ENCODE data around the gene NOXO1. TPM values are rescaled to one million over a fixed set of nuclear protein-coding genes. Genes with fewer than 3 reads are reported as not detected.

NOXO1 gene
- polyA plus RNA-seq, 1 donor from 2014 or later, result 8.5 TPM

DNA sequence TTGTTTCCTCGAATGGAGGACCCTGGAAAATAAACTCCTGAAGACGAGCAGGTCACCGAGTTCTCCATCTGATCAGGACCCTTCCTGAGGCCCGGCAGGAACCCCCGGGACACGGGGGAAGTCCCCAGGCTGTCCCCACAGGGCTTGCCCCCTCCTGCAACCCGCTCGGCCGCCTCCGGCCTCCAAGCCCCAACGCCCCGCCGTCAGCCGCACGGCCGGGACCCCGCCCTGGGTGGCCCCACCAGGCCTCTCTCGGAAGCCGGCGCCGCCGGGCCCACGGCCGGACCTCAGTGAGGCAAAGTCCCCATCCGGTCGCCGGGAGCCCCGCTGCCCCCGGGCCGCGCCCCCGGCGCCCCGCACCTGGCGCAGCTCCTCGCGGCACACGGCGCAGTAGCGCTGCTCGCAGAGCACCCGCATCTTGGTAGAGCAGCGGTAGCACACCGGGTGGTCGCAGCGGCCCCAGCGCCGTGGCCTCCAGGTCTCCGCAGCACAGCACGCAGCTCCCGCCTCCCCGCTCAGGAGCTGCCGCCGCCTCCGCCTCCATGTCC is 28.0 kb upstream of the NOXO1 start:
- H3K27me3 ChIP-seq (ENCODE audit: insufficient read depth, low read depth, low read length), result no peaks in the 10 kb centered on the region
- H3K9me3 ChIP-seq (ENCODE audit: low read length), result no peaks in the 10 kb centered on the region
- TF ChIP-seq EP300 (conservative IDR thresholded peaks at IDR 0.05; ENCODE audit: poor library complexity, severe bottlenecking) (no peak), EZH2 (IDR thresholded peaks at IDR 0.05; ENCODE audit: borderline replicate concordance, insufficient read depth, low read length, poor library complexity, severe bottlenecking) (no peak), RAD21 (conservative IDR thresholded peaks at IDR 0.05) (no peak), POLR2AphosphoS5 (IDR thresholded peaks at IDR 0.05) (no peak), TAF1 (IDR thresholded peaks at IDR 0.05; ENCODE audit: low read depth) (no peak), MXI1 (conservative IDR thresholded peaks at IDR 0.05; ENCODE audit: poor library complexity, severe bottlenecking) (no peak), SMC3 (conservative IDR thresholded peaks at IDR 0.05; ENCODE audit: poor library complexity) (no peak)
- TF ChIP-seq, protein P1, sequence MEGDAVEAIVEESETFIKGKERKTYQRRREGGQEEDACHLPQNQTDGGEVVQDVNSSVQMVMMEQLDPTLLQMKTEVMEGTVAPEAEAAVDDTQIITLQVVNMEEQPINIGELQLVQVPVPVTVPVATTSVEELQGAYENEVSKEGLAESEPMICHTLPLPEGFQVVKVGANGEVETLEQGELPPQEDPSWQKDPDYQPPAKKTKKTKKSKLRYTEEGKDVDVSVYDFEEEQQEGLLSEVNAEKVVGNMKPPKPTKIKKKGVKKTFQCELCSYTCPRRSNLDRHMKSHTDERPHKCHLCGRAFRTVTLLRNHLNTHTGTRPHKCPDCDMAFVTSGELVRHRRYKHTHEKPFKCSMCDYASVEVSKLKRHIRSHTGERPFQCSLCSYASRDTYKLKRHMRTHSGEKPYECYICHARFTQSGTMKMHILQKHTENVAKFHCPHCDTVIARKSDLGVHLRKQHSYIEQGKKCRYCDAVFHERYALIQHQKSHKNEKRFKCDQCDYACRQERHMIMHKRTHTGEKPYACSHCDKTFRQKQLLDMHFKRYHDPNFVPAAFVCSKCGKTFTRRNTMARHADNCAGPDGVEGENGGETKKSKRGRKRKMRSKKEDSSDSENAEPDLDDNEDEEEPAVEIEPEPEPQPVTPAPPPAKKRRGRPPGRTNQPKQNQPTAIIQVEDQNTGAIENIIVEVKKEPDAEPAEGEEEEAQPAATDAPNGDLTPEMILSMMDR (IDR thresholded peaks at IDR 0.05; ENCODE audit: poor library complexity, severe bottlenecking), result no peak
- TF ChIP-seq, protein P2, sequence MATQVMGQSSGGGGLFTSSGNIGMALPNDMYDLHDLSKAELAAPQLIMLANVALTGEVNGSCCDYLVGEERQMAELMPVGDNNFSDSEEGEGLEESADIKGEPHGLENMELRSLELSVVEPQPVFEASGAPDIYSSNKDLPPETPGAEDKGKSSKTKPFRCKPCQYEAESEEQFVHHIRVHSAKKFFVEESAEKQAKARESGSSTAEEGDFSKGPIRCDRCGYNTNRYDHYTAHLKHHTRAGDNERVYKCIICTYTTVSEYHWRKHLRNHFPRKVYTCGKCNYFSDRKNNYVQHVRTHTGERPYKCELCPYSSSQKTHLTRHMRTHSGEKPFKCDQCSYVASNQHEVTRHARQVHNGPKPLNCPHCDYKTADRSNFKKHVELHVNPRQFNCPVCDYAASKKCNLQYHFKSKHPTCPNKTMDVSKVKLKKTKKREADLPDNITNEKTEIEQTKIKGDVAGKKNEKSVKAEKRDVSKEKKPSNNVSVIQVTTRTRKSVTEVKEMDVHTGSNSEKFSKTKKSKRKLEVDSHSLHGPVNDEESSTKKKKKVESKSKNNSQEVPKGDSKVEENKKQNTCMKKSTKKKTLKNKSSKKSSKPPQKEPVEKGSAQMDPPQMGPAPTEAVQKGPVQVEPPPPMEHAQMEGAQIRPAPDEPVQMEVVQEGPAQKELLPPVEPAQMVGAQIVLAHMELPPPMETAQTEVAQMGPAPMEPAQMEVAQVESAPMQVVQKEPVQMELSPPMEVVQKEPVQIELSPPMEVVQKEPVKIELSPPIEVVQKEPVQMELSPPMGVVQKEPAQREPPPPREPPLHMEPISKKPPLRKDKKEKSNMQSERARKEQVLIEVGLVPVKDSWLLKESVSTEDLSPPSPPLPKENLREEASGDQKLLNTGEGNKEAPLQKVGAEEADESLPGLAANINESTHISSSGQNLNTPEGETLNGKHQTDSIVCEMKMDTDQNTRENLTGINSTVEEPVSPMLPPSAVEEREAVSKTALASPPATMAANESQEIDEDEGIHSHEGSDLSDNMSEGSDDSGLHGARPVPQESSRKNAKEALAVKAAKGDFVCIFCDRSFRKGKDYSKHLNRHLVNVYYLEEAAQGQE (IDR thresholded peaks at IDR 0.05; ENCODE audit: borderline replicate concordance), result no peak
- H3F3A ChIP-seq (ENCODE audit: insufficient read depth, low read length, poor library complexity, severe bottlenecking), result no peaks in the 10 kb centered on the region
- H4K20me1 ChIP-seq (ENCODE audit: insufficient read depth), result peaks cover 5% of the 10 kb centered on the region
- peaks cover 46% of the 10 kb centered on the region for H3K79me2 ChIP-seq (replicated peaks; ENCODE audit: insufficient read depth, low read length)
- no peaks in the 10 kb centered on the region for H3K9me2 ChIP-seq (ENCODE audit: insufficient read depth, low read length)
- no peak overlapping the region for H2AFZ ChIP-seq (ENCODE audit: low read depth, low read length)
- H3K9ac ChIP-seq (ENCODE audit: low read length), result peak overlapping the region; percentile 75
- peak overlapping the region; percentile 87 for H3K4me3 ChIP-seq (ENCODE audit: low read length)
- no peaks in the 10 kb centered on the region for H3K36me3 ChIP-seq (ENCODE audit: insufficient read depth, low read length)
- H3K27ac ChIP-seq (ENCODE audit: low read length), result peak overlapping the region; percentile 19
- H3K4me2 ChIP-seq (ENCODE audit: low read length), result peak overlapping the region; percentile 34

DNA sequence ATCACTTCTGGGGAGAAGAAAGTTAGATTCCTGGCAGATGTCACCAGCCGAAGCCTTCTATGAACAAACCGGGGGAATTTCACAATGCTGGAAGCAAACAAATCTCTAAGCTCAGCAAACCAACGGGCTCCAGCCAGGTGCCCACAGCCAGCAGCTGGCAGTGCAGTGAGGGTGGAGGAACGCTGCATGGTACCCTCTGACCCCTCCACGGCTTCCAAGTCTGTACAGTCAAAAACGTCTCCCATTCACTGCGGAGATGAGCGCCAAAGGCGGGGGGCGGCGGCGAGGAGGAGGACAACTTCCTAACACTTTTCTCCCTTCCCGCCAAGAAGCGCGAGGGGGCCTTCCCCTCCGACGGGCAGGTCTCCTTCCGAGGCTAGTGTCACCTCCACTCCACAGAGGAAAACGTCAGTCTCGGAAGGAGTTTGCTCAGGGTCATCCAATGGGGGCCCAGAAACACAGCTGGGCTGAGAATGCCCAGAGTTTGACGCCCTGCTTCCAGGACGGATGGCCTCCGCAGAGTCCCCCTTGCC is 27.4 kb upstream of the NOXO1 start:
- peaks cover 5% of the 10 kb centered on the region for H4K20me1 ChIP-seq (ENCODE audit: insufficient read depth)
- H3F3A ChIP-seq (ENCODE audit: insufficient read depth, low read length, poor library complexity, severe bottlenecking), result no peaks in the 10 kb centered on the region
- H3K9me2 ChIP-seq (ENCODE audit: insufficient read depth, low read length), result no peaks in the 10 kb centered on the region
- no peaks in the 10 kb centered on the region for H3K9me3 ChIP-seq (ENCODE audit: low read length)
- H3K9ac ChIP-seq (ENCODE audit: low read length), result peak overlapping the region; percentile 75
- H3K36me3 ChIP-seq (ENCODE audit: insufficient read depth, low read length), result no peaks in the 10 kb centered on the region
- H3K4me2 ChIP-seq (ENCODE audit: low read length), result peak overlapping the region; percentile 34
- H3K27ac ChIP-seq (ENCODE audit: low read length), result peak overlapping the region; percentile 19
- H2AFZ ChIP-seq (ENCODE audit: low read depth, low read length), result no peak overlapping the region
- peak overlapping the region; percentile 87 for H3K4me3 ChIP-seq (ENCODE audit: low read length)
- no peak for TF ChIP-seq MXI1 (conservative IDR thresholded peaks at IDR 0.05; ENCODE audit: poor library complexity, severe bottlenecking)
- TF ChIP-seq, protein P1 (IDR thresholded peaks at IDR 0.05; ENCODE audit: poor library complexity, severe bottlenecking), result no peak
- TF ChIP-seq EP300 (conservative IDR thresholded peaks at IDR 0.05; ENCODE audit: poor library complexity, severe bottlenecking), result no peak
- TF ChIP-seq POLR2AphosphoS5 (IDR thresholded peaks at IDR 0.05), result no peak
- TF ChIP-seq RAD21 (conservative IDR thresholded peaks at IDR 0.05), result no peak
- H3K27me3 ChIP-seq (ENCODE audit: insufficient read depth, low read depth, low read length), result no peaks in the 10 kb centered on the region
- peaks cover 46% of the 10 kb centered on the region for H3K79me2 ChIP-seq (replicated peaks; ENCODE audit: insufficient read depth, low read length)

All from neural cell (in vitro differentiated cells).